OCI-LY7 (cell line): Measurements from ENCODE around the gene HEXIM2. TPM values are rescaled to one million over a fixed set of nuclear protein-coding genes. Genes with fewer than 3 reads are reported as not detected.

ENCODE experiments used
- BruUV-seq: library from RNA; stranded (reverse); fragments of 400-500 nt; replicated peaks from 2 replicates; lab custom pipeline; 2021; lab: Mats Ljungman, UMichigan
- CTCF ChIA-PET: fragments of 300-600 bp; sonication (Branson Sonifier 250); formaldehyde crosslinking; loops from one replicate; lab custom pipeline; 2022; ENCODE audit warnings: antibody characterized with exemption; ENCODE audit not compliant: unreplicated experiment; lab: Charles Lee
- POLR2A ChIA-PET: fragments of 300-600 bp; sonication (Branson Sonifier 250); formaldehyde crosslinking; loops from one replicate; lab custom pipeline; 2022; ENCODE audit warnings: antibody characterized with exemption; lab: Charles Lee
- DNase-seq: peaks from one replicate; pipeline ENCODE4 v3.0.0-alpha.2; 2015; ENCODE audit warnings: low spot score
- H2AFZ ChIP-seq: fragments of 200-600 bp; sonication (generic), shearing (Covaris generic); 2 replicates; pipeline ENCODE4 v1.6.1; 2014; ENCODE audit warnings: mild to moderate bottlenecking, antibody characterized with exemption, low read length, moderate library complexity
- H3K27ac ChIP-seq: fragments of 200-600 bp; sonication (generic); 2 replicates; pipeline ENCODE4 v1.5.1; 2014; ENCODE audit warnings: mixed run types, low read depth, mild to moderate bottlenecking, moderate library complexity, low read length, inconsistent platforms; ENCODE audit not compliant: poor library complexity, severe bottlenecking
- H3K36me3 ChIP-seq: fragments of 200-600 bp; sonication (generic); 2 replicates; pipeline ENCODE4 v1.6.1; 2014; ENCODE audit warnings: mild to moderate bottlenecking, antibody characterized with exemption, low read length, moderate library complexity, mixed read lengths; ENCODE audit not compliant: insufficient read depth
- H3K4me1 ChIP-seq: fragments of 200-600 bp; sonication (generic); 2 replicates; pipeline ENCODE4 v1.5.1; 2014; ENCODE audit warnings: mild to moderate bottlenecking, low read length; ENCODE audit not compliant: insufficient read depth, poor library complexity, severe bottlenecking
- H3K4me2 ChIP-seq: fragments of 200-600 bp; sonication (generic); 2 replicates; pipeline ENCODE4 v1.6.1; 2014; ENCODE audit warnings: mild to moderate bottlenecking, low read length
- H3K4me3 ChIP-seq: fragments of 200-600 bp; sonication (generic); 2 replicates; pipeline ENCODE4 v1.5.1; 2014; ENCODE audit warnings: mild to moderate bottlenecking, low read depth, low read length; ENCODE audit not compliant: poor library complexity, severe bottlenecking
- H3K79me2 ChIP-seq: fragments of 200-600 bp; sonication (generic); 2 replicates; pipeline ENCODE4 v1.6.1; 2016; ENCODE audit warnings: low read depth, mild to moderate bottlenecking, low read length, moderate library complexity, mixed read lengths; ENCODE audit not compliant: insufficient read depth
- H3K9me2 ChIP-seq: fragments of 200-600 bp; sonication (generic); 2 replicates; pipeline ENCODE4 v1.6.1; 2016; ENCODE audit warnings: mild to moderate bottlenecking, low read length, mixed read lengths; ENCODE audit not compliant: insufficient read depth
- H3K9me3 ChIP-seq: fragments of 200-600 bp; sonication (generic); 2 replicates; pipeline ENCODE4 v1.6.1; 2014; ENCODE audit warnings: mild to moderate bottlenecking, mixed run types, low read length, mixed read lengths
- H4K20me1 ChIP-seq: fragments of 200-600 bp; sonication (generic); 2 replicates; pipeline ENCODE4 v1.6.1; 2014; ENCODE audit warnings: mild to moderate bottlenecking, antibody characterized with exemption, low read length, moderate library complexity, mixed read lengths; ENCODE audit not compliant: insufficient read depth
- EZH2phosphoT487 ChIP-seq: fragments of 200-600 bp; sonication (generic); IDR thresholded peaks from 2 replicates; pipeline ENCODE4 v1.6.1; 2018; ENCODE audit warnings: low read depth, borderline replicate concordance, mild to moderate bottlenecking, mixed run types, antibody characterized with exemption, low read length, moderate library complexity, mixed read lengths
- intact Hi-C: fragments of 100-400 bp; cut with micrococcal nuclease; formaldehyde crosslinking; loops from one replicate; pipeline ENCODE4 v1.10.0; 2022; ENCODE audit not compliant: unreplicated experiment
- total RNA-seq, 2 experiments: library from RNA; depleted of rRNA in 1 of 2; stranded (reverse); fragments of >200 nt in 1 of 2; shearing (Covaris generic) in 1 of 2; gene quantifications; 2 replicates each; pipeline ENCODE4 v1.2.3, GENCODE V29; 2014 to 2022
- TF ChIP-seq, protein P1 (sequence below): fragments of 200-600 bp; sonication (generic); conservative IDR thresholded peaks from 2 replicates; pipeline ENCODE4 v1.5.1; 2014; ENCODE audit warnings: mild to moderate bottlenecking, antibody characterized with exemption, low read length, moderate library complexity, mixed read lengths

Gene HEXIM2
- total RNA-seq, 2 experiments from 2014 or later: 8.6 to 11.1 TPM

DNA sequence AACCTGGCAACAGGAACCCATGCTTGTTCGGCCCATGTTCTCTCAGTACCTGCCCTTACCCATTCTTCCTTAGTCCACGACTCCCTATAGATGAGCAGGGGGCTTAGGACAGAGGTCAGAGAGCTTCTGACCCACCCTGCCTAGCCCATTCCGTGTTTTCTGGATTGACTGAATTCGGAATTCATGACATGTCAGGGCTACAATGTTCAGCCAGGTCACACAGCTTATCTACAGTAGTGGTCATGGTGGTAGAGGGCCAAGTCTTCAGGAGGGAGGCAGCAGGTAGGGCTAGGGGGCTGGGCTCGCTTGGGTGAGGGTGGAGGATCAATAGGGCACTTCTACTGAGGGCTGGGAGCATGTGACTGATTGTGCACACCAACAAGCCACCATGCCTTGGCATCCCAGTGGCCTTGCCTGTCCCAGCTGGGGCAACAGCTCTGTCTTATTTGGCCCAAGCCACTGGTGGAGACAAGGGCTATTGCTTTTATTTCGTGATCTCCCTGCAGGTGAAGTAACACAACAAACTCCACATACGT, 3.1 kb downstream of the HEXIM2 start:
- ChIA-PET POLR2A (no interaction called here), CTCF (no interaction called here)
- no peak overlapping the region for H3K4me2 ChIP-seq
- no peak overlapping the region for H2AFZ ChIP-seq
- H3K4me1 ChIP-seq: peaks cover 15% of the 10 kb centered on the region
- no peaks in the 10 kb centered on the region for H3K9me3 ChIP-seq
- no peak for DNase-seq
- intact Hi-C loops: no loop called here
- BruUV-seq: no TSS peak
- peaks cover 12% of the 10 kb centered on the region; the same call in 1 of the 2 replicates for H3K79me2 ChIP-seq
- H3K4me3 ChIP-seq: no peak overlapping the region
- H4K20me1 ChIP-seq: no peaks in the 10 kb centered on the region; the same call in 1 of the 2 replicates
- TF ChIP-seq, protein P1, sequence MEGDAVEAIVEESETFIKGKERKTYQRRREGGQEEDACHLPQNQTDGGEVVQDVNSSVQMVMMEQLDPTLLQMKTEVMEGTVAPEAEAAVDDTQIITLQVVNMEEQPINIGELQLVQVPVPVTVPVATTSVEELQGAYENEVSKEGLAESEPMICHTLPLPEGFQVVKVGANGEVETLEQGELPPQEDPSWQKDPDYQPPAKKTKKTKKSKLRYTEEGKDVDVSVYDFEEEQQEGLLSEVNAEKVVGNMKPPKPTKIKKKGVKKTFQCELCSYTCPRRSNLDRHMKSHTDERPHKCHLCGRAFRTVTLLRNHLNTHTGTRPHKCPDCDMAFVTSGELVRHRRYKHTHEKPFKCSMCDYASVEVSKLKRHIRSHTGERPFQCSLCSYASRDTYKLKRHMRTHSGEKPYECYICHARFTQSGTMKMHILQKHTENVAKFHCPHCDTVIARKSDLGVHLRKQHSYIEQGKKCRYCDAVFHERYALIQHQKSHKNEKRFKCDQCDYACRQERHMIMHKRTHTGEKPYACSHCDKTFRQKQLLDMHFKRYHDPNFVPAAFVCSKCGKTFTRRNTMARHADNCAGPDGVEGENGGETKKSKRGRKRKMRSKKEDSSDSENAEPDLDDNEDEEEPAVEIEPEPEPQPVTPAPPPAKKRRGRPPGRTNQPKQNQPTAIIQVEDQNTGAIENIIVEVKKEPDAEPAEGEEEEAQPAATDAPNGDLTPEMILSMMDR: no peak
- TF ChIP-seq EZH2phosphoT487: no peak
- no peaks in the 10 kb centered on the region for H3K9me2 ChIP-seq
- no peak overlapping the region for H3K27ac ChIP-seq
- peaks cover 2% of the 10 kb centered on the region for H3K36me3 ChIP-seq

DNA sequence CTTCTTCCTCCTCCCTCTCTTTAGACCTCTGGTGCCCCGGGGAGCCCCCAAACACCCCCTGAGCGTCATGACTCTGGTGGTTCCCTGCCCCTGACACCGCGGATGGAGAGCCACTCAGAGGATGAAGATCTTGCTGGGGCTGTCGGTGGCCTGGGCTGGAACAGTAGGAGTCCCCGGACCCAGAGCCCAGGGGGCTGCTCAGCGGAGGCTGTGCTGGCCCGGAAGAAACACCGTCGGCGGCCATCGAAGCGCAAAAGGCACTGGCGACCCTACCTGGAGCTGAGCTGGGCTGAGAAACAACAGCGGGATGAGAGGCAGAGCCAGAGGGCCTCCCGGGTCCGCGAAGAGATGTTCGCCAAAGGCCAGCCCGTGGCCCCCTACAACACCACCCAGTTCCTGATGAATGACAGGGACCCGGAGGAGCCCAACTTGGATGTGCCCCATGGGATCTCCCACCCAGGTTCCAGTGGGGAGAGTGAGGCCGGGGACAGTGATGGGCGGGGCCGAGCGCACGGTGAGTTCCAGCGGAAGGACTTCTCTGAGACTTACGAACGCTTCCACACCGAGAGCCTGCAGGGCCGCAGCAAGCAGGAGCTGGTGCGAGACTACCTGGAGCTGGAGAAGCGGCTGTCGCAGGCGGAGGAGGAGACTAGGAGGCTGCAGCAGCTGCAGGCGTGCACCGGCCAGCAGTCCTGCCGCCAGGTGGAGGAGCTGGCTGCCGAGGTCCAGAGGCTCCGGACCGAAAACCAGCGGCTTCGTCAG, 7.5 kb downstream of the HEXIM2 start:
- Histone ChIP-seq H3K27ac (no peak overlapping the region), H2AFZ (no peak overlapping the region), H4K20me1 (no peaks in the 10 kb centered on the region), H3K9me3 (no peaks in the 10 kb centered on the region), H3K36me3 (peaks cover 3% of the 10 kb centered on the region; the same call in 1 of the 2 replicates), H3K9me2 (no peaks in the 10 kb centered on the region), H3K4me2 (no peak overlapping the region), H3K79me2 (no peaks in the 10 kb centered on the region), H3K4me1 (peaks cover 24% of the 10 kb centered on the region), H3K4me3 (no peak overlapping the region)
- TF ChIP-seq EZH2phosphoT487: no peak
- TF ChIP-seq, protein P1: no peak
- intact Hi-C loops: no loop called here
- no TSS peak for BruUV-seq
- CTCF ChIA-PET: no interaction called here
- POLR2A ChIA-PET: no interaction called here
- no peak for DNase-seq

DNA sequence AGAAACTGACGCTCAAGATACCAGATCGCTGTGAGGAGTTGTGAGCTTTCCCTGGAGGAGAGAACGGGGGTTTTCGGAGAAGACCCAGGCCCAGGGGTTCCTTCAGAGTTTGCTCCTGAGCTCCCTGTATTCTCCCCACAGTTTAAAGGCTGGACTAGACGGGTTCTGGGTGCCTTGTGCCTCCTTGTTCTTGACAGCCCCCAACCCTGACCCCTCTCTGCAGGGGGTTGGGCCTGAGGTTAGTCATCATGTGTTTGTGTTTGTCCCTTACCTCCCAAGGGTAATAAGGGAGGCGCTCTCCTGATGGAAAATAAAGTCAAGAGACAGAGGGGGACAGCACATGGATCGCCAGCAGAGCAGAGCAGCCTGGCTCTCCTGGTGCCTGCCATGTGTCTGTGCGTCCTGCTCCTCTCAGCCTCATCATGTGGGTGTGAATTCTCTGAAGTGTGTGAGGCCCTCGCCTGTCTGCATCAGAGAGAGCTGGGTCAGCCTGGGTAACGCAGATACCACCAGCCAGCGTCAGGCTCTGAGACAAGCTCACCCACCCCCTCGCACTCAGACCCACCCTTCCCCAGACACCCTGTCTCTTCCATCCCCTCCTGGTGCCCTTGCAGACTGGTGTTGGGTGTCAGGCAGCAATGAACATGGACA, 8.7 kb downstream of the HEXIM2 start:
- Histone ChIP-seq H3K4me2 (no peak overlapping the region), H4K20me1 (no peaks in the 10 kb centered on the region), H3K9me3 (no peaks in the 10 kb centered on the region), H3K79me2 (no peaks in the 10 kb centered on the region), H3K27ac (no peak overlapping the region), H3K4me3 (no peak overlapping the region), H3K9me2 (no peaks in the 10 kb centered on the region), H3K4me1 (peaks cover 24% of the 10 kb centered on the region), H3K36me3 (peaks cover 3% of the 10 kb centered on the region; the same call in 1 of the 2 replicates), H2AFZ (no peak overlapping the region)
- intact Hi-C loops: no loop called here
- CTCF ChIA-PET: no interaction called here
- no peak for DNase-seq
- no peak for TF ChIP-seq EZH2phosphoT487
- no TSS peak for BruUV-seq
- POLR2A ChIA-PET: no interaction called here
